ENCODE results near the gene ISCU. TPM values are rescaled to one million over a fixed set of nuclear protein-coding genes. Genes with fewer than 3 reads are reported as not detected.
A peak's percentile ranks its signal among the peaks of the same experiment; 100 is the strongest.

The ISCU gene
- polyA plus RNA-seq, 1 of the 3 experiments (the other 2 are of a cell fraction): 165 TPM

- Histone ChIP-seq H3K27ac (ENCODE audit: low read depth in 2 of 2, low read length in 1 of 2) (peak overlapping the region in 1 of 2 experiments; percentile 83; a peak in 2 of 4 replicates), H3K79me2 (ENCODE audit: insufficient read depth) (no peaks in the 10 kb centered on the region), H3K4me3 (ENCODE audit: low read depth in 2 of 2, low read length in 1 of 2) (peak overlapping the region; percentile 45 to 60)
- TF ChIP-seq GATA2 (CRISPR knock-in tag; IDR thresholded peaks at IDR 0.05): no peak
- no peak for TF ChIP-seq PBX3 (IDR thresholded peaks at IDR 0.05)
- TF ChIP-seq FOXJ3 (CRISPR knock-in tag; IDR thresholded peaks at IDR 0.05): no peak
- no peak for TF ChIP-seq MAX (IDR thresholded peaks at IDR 0.05; ENCODE audit: low read depth)
- TF ChIP-seq POLR2AphosphoS5 (IDR thresholded peaks at IDR 0.05; ENCODE audit: low read depth, low read length): no peak
- peak; percentile 63; the same call in 1 of the 2 replicates for TF ChIP-seq RCOR1 (IDR thresholded peaks at IDR 0.05; ENCODE audit: low read length)
- TF ChIP-seq YY1 (IDR thresholded peaks at IDR 0.05; ENCODE audit: low read depth): no peak
- TF ChIP-seq RAD21 (IDR thresholded peaks at IDR 0.05; ENCODE audit: low read length): no peak
- TF ChIP-seq ZBTB33 (IDR thresholded peaks at IDR 0.05; ENCODE audit: borderline replicate concordance, low read depth): no peak
- TF ChIP-seq REST (IDR thresholded peaks at IDR 0.05; ENCODE audit: low read depth, low read length): no peak
- no peak for TF ChIP-seq ELF1 (IDR thresholded peaks at IDR 0.05)
- TF ChIP-seq SIN3A (IDR thresholded peaks at IDR 0.05; ENCODE audit: borderline replicate concordance, low read depth, low read length): no peak
- TF ChIP-seq MEF2A (IDR thresholded peaks at IDR 0.05; ENCODE audit: borderline replicate concordance, low read depth): no peak
- TF ChIP-seq RXRA (IDR thresholded peaks at IDR 0.05; ENCODE audit: borderline replicate concordance, low read depth): no peak
- TF ChIP-seq IRF3 (IDR thresholded peaks at IDR 0.05; ENCODE audit: low read depth, low read length): no peak
- TF ChIP-seq NRF1 (IDR thresholded peaks at IDR 0.05; ENCODE audit: low read depth, low read length): no peak
- no peak for TF ChIP-seq NFIC (IDR thresholded peaks at IDR 0.05; ENCODE audit: borderline replicate concordance)
- TF ChIP-seq CHD2 (IDR thresholded peaks at IDR 0.05; ENCODE audit: low read length, partially characterized antibody): peak; percentile 94
- TF ChIP-seq EZH2phosphoT487 (IDR thresholded peaks at IDR 0.05; ENCODE audit: borderline replicate concordance, low read depth): no peak
- TF ChIP-seq TEAD4 (IDR thresholded peaks at IDR 0.05; ENCODE audit: borderline replicate concordance, insufficient read depth): no peak
- peak; percentile 73; the same call in 1 of the 2 replicates for TF ChIP-seq USF1 (IDR thresholded peaks at IDR 0.05; ENCODE audit: borderline replicate concordance, low read depth)
- TF ChIP-seq TAF1 (IDR thresholded peaks at IDR 0.05; ENCODE audit: borderline replicate concordance, low read depth, low read length): no peak
- TF ChIP-seq EP300 (IDR thresholded peaks at IDR 0.05; ENCODE audit: borderline replicate concordance in 1 of 2, low read depth in 1 of 2, low read length in 1 of 2): peak in 1 of 2 experiments; percentile 43; a peak in 1 of 4 replicates
- peak; percentile 74; the same call in 1 of the 2 replicates for TF ChIP-seq MXI1 (IDR thresholded peaks at IDR 0.05; ENCODE audit: low read depth, low read length)
Observed at GRCh38 chr12:108596854-108597558, 34.6 kb downstream of the ISCU start.

More at GRCh38 chr12:108596854-108597558, 34.6 kb downstream of the ISCU start:
- 15% methylated on average over 3 of the region's 10 CpGs for WGBS (ENCODE audit: low lambda C conversion rate)
- H3K27me3 ChIP-seq (ENCODE audit: insufficient read depth): no peaks in the 10 kb centered on the region
- no peaks in the 10 kb centered on the region for H4K20me1 ChIP-seq (ENCODE audit: insufficient read depth)
- peak overlapping the region; percentile 42; the same call in 1 of the 2 replicates for H3K9ac ChIP-seq
- CTCF ChIA-PET: interaction anchor here (0.9 to 4.6 kb wide), 3 partner anchors 21 to 206 kb away, joined by 3 to 23 read pairs (median 5); no protein-coding TSS in a partner anchor
- DNase-seq: peak; percentile 81
- H3K36me3 ChIP-seq (replicated peaks in 1 of 2; ENCODE audit: control insufficient read depth in 1 of 2, insufficient read depth in 2 of 2, low read length in 1 of 2): no peaks in the 10 kb centered on the region
- POLR2A ChIA-PET: no interaction called here
- H3K9me2 ChIP-seq: no peaks in the 10 kb centered on the region
- peaks cover 7% of the 10 kb centered on the region for H3F3A ChIP-seq (replicated peaks; ENCODE audit: insufficient read depth)
- H3K4me2 ChIP-seq: peak overlapping the region; percentile 91
- 0 out of 2 replicates have a peak overlapping the region, but pooled peaks have one; percentile 41 for H2AFZ ChIP-seq (ENCODE audit: low read depth)
- no peaks in the 10 kb centered on the region for H3K9me3 ChIP-seq
- peaks cover 0 to 26% of the 10 kb centered on the region in 2 experiments; a peak in 1 of 4 replicates for H3K4me1 ChIP-seq (ENCODE audit: control insufficient read depth in 1 of 2, insufficient read depth in 2 of 2, low read depth in 1 of 2, low read length in 1 of 2)

Data from SK-N-SH (cell line).